ENCODE measurements around the gene TSHZ2. TPM values are rescaled to one million over a fixed set of nuclear protein-coding genes. Genes with fewer than 3 reads are reported as not detected.
"Not testable (repeated sequence)": the region's sequence is repeated elsewhere in the genome, so short reads cannot be mapped to it uniquely, and the experiment has no call there.

The TSHZ2 gene
- total RNA-seq, 1 donor from 2014 or later = 19.8 TPM

DNA sequence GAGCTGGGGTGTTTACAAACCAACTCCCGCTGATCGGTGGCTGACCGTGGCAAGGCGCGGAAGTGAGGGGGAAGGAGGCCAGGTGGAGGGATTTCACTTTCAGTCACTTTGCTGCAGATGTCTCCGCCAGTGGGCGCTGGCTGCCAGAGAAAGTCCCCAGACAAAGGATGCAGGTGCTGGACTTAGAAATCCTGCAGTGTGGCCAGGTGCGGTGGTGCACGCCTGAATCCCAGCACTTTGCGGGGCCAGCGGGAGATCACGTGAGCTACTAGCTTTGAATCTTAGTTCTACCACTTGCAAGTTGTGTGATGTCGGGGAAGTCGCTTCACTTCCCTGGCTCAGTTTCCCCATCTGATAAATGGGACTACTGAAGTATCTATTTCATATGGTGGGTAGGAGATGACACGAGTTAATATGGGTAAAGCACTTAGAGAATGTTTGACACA is 441.1 kb downstream of the TSHZ2 start:
- DNase-seq (ENCODE audit: low spot score) = peak; percentile 41
- H3K9me3 Mint-ChIP-seq = no peaks in the 10 kb centered on the region
- H3K4me3 Mint-ChIP-seq (ENCODE audit: low read depth) = no peak overlapping the region
- H3K27me3 Mint-ChIP-seq (ENCODE audit: low read depth) = no peaks in the 10 kb centered on the region
- peaks cover 4% of the 10 kb centered on the region for H3K4me1 Mint-ChIP-seq (ENCODE audit: low read depth)
- intact Hi-C loops (cut with micrococcal nuclease) = loop anchor here (2.0 to 5.0 kb wide), 2 partner anchors 134 to 529 kb away; no protein-coding TSS in a partner anchor
- H3K27ac Mint-ChIP-seq = no peak overlapping the region
- no peaks in the 10 kb centered on the region for H3K36me3 Mint-ChIP-seq (ENCODE audit: low read depth)

- H3K4me3 Mint-ChIP-seq (ENCODE audit: low read depth); H3K27me3 Mint-ChIP-seq (ENCODE audit: low read depth); H3K9me3 Mint-ChIP-seq; H3K36me3 Mint-ChIP-seq (ENCODE audit: low read depth); DNase-seq (ENCODE audit: low spot score); H3K4me1 Mint-ChIP-seq (ENCODE audit: low read depth); H3K27ac Mint-ChIP-seq: not testable (repeated sequence)
- intact Hi-C loops (cut with micrococcal nuclease) = loop anchor here (2.0 to 5.0 kb wide), 2 partner anchors 133 to 528 kb away; no protein-coding TSS in a partner anchor
Measured at GRCh38 chr20:53413845-53414244, 441.7 kb downstream of the TSHZ2 start.

DNA sequence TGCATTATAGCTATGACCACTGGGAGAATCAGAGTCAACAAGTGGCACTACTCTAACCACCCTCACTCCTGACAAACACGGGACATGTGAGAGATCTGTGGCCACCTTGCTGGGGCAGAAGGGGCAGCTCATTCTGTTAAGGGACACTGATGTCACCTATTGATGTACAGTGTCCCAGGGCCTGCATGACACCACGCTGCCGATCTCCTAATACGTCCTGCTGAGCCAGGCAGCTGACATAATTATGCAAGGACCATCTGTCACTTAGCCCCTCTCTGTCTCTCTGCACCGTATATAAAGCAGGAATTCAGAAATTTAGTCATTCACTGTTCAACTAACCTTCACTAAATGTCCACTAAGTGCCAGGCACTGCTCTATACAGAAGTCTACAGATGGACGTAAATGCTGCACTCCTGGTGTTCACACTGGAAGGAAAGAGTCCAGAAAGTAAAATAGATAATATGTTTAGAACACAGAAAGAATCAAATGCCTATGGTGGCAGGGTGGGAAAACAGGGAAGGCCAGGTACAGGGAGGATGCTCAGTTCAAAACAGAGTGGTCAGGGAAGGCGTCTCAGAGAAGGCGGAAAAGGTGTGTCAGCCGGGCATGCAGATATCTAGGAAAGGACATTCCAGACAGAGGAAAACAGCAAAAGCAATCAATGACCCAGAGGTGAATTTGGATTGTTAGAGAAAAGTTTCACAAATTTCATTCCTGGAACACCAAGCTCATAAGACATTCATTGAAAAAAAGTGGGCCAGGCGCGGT is 447.7 kb downstream of the TSHZ2 start:
- H3K27me3 Mint-ChIP-seq (ENCODE audit: low read depth) = no peaks in the 10 kb centered on the region
- intact Hi-C loops (cut with micrococcal nuclease) = no loop called here
- no peaks in the 10 kb centered on the region for H3K9me3 Mint-ChIP-seq
- H3K27ac Mint-ChIP-seq = no peak overlapping the region
- no peak overlapping the region for H3K4me3 Mint-ChIP-seq (ENCODE audit: low read depth)
- H3K4me1 Mint-ChIP-seq (ENCODE audit: low read depth) = peaks cover 3% of the 10 kb centered on the region
- no peak for DNase-seq (ENCODE audit: low spot score)
- H3K36me3 Mint-ChIP-seq (ENCODE audit: low read depth) = no peaks in the 10 kb centered on the region

- Mint-ChIP-seq H3K4me1 (ENCODE audit: low read depth) (peaks cover 3% of the 10 kb centered on the region), H3K27ac (no peak overlapping the region), H3K27me3 (ENCODE audit: low read depth) (no peaks in the 10 kb centered on the region), H3K4me3 (ENCODE audit: low read depth) (no peak overlapping the region), H3K36me3 (ENCODE audit: low read depth) (no peaks in the 10 kb centered on the region), H3K9me3 (no peaks in the 10 kb centered on the region)
- no peak for DNase-seq (ENCODE audit: low spot score)
- intact Hi-C loops (cut with micrococcal nuclease) = no loop called here
Measured at GRCh38 chr20:53421343-53421742, 449.2 kb downstream of the TSHZ2 start.

GRCh38 chr20:53422039-53422438 is 449.9 kb downstream of the TSHZ2 start:
- Mint-ChIP-seq H3K36me3 (ENCODE audit: low read depth) (peaks cover 4% of the 10 kb centered on the region), H3K4me1 (ENCODE audit: low read depth) (peaks cover 3% of the 10 kb centered on the region), H3K4me3 (ENCODE audit: low read depth) (no peak overlapping the region), H3K9me3 (peaks cover 4% of the 10 kb centered on the region), H3K27ac (no peak overlapping the region), H3K27me3 (ENCODE audit: low read depth) (no peaks in the 10 kb centered on the region)
- no peak for DNase-seq (ENCODE audit: low spot score)
- intact Hi-C loops (cut with micrococcal nuclease) = no loop called here

DNA sequence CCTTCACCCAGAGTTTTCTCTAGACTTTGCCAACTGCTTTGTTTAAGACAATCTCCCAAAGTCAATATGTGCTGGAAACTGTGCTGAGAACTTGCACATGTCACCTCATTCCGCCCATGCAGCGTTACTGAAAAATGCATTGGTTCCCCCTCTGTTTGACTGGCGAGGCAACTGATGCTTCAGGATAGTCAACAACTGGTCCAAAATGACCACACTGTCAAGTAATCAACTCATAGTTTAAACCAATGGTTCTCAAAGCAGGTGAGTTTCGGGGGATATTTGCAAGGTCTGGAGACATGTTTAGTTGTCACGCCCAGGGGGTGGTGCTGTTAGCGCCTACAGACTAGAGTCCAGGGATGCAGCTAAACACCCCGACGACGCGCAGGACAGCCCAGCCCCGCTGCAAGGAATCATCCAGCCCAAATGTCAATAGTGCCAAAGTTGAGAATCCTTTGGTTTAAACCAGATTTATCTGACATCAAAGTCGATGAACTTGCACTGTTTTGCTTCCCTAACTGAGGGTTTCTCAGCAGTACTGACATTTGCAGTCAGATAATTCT is 451.5 kb downstream of the TSHZ2 start:
- intact Hi-C loops (cut with micrococcal nuclease) = no loop called here
- Mint-ChIP-seq H3K4me1 (ENCODE audit: low read depth) (peaks cover 4% of the 10 kb centered on the region), H3K9me3 (peaks cover 5% of the 10 kb centered on the region), H3K4me3 (ENCODE audit: low read depth) (no peak overlapping the region), H3K27me3 (ENCODE audit: low read depth) (no peaks in the 10 kb centered on the region), H3K36me3 (ENCODE audit: low read depth) (peaks cover 4% of the 10 kb centered on the region), H3K27ac (no peak overlapping the region)
- DNase-seq (ENCODE audit: low spot score) = no peak

- Mint-ChIP-seq H3K27ac (no peak overlapping the region), H3K4me3 (ENCODE audit: low read depth) (no peak overlapping the region), H3K27me3 (ENCODE audit: low read depth) (no peaks in the 10 kb centered on the region), H3K9me3 (peaks cover 9% of the 10 kb centered on the region), H3K4me1 (ENCODE audit: low read depth) (peaks cover 11% of the 10 kb centered on the region), H3K36me3 (ENCODE audit: low read depth) (peaks cover 4% of the 10 kb centered on the region)
- intact Hi-C loops (cut with micrococcal nuclease) = no loop called here
- DNase-seq (ENCODE audit: low spot score) = no peak
Measured at GRCh38 chr20:53425481-53425880, 453.3 kb downstream of the TSHZ2 start.

DNA sequence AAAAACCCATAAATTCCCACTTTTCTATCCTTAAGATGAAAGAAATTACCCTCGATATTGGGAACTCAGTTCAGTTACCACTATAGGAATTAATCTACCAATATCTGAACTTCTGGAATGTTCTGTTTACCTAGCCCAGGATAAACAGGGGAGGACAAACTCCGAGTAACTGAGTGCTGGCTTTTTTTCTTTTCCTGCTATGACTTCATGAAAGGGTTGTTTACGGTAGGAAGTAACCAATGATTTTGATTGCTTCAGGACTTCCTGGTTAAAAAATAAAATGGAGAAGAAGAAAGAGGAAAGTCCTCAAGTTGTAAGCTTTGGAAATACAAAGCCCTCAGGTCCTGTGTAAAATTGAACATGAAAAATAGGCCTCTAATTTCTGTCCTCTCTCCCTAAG is 453.8 kb downstream of the TSHZ2 start:
- no peaks in the 10 kb centered on the region for H3K27me3 Mint-ChIP-seq (ENCODE audit: low read depth)
- no peak for DNase-seq (ENCODE audit: low spot score)
- H3K9me3 Mint-ChIP-seq = peaks cover 9% of the 10 kb centered on the region
- H3K4me3 Mint-ChIP-seq (ENCODE audit: low read depth) = no peak overlapping the region
- H3K27ac Mint-ChIP-seq = no peak overlapping the region
- H3K36me3 Mint-ChIP-seq (ENCODE audit: low read depth) = peaks cover 4% of the 10 kb centered on the region
- intact Hi-C loops (cut with micrococcal nuclease) = no loop called here
- H3K4me1 Mint-ChIP-seq (ENCODE audit: low read depth) = peaks cover 11% of the 10 kb centered on the region

DNA sequence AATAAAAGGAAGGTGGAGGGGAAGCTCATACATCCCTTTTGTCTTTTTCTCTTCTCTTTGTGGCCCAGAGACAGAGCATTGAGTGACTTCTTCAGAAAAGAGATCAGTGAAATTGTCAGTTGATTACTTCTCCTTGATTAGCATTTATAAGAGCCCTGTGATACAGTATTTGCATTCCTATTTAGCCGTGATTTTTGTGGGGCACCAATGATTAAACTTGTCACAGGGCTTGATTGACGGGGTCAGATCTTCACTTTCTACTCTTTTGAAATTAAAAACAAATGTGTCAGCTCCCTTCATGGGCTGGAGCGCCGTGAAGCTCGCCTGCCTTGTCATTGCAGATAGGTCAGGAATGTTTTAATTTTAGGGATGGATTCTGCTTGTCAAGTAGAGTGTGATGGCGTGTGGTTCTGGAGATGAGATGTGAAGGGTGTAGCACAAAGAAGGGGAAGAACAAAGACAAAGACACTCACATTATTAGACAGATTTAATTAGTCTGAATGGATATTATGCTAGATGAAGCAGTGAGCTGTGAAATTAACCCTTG is 454.7 kb downstream of the TSHZ2 start:
- peaks cover 11% of the 10 kb centered on the region for H3K4me1 Mint-ChIP-seq (ENCODE audit: low read depth)
- intact Hi-C loops (cut with micrococcal nuclease) = no loop called here
- peaks cover 4% of the 10 kb centered on the region for H3K36me3 Mint-ChIP-seq (ENCODE audit: low read depth)
- H3K9me3 Mint-ChIP-seq = peaks cover 9% of the 10 kb centered on the region
- no peak overlapping the region for H3K27ac Mint-ChIP-seq
- H3K27me3 Mint-ChIP-seq (ENCODE audit: low read depth) = no peaks in the 10 kb centered on the region
- no peak for DNase-seq (ENCODE audit: low spot score)
- no peak overlapping the region for H3K4me3 Mint-ChIP-seq (ENCODE audit: low read depth)

GRCh38 chr20:53427951-53428350 is 455.8 kb downstream of the TSHZ2 start:
- peaks cover 9% of the 10 kb centered on the region for H3K9me3 Mint-ChIP-seq
- DNase-seq (ENCODE audit: low spot score) = no peak
- H3K4me1 Mint-ChIP-seq (ENCODE audit: low read depth) = peaks cover 8% of the 10 kb centered on the region
- intact Hi-C loops (cut with micrococcal nuclease) = no loop called here
- peaks cover 4% of the 10 kb centered on the region for H3K36me3 Mint-ChIP-seq (ENCODE audit: low read depth)
- H3K27ac Mint-ChIP-seq = no peak overlapping the region
- H3K27me3 Mint-ChIP-seq (ENCODE audit: low read depth) = no peaks in the 10 kb centered on the region
- no peak overlapping the region for H3K4me3 Mint-ChIP-seq (ENCODE audit: low read depth)

GRCh38 chr20:53428588-53428987 is 456.4 kb downstream of the TSHZ2 start:
- no peak overlapping the region for H3K4me3 Mint-ChIP-seq (ENCODE audit: low read depth)
- H3K36me3 Mint-ChIP-seq (ENCODE audit: low read depth) = peaks cover 4% of the 10 kb centered on the region
- no peak overlapping the region for H3K27ac Mint-ChIP-seq

GRCh38 chr20:53428996-53429395 is 456.8 kb downstream of the TSHZ2 start:
- peaks cover 8% of the 10 kb centered on the region for H3K4me1 Mint-ChIP-seq (ENCODE audit: low read depth)
- intact Hi-C loops (cut with micrococcal nuclease) = no loop called here
- H3K4me3 Mint-ChIP-seq (ENCODE audit: low read depth) = no peak overlapping the region
- H3K27me3 Mint-ChIP-seq (ENCODE audit: low read depth) = no peaks in the 10 kb centered on the region
- H3K9me3 Mint-ChIP-seq = peaks cover 9% of the 10 kb centered on the region
- no peak overlapping the region for H3K27ac Mint-ChIP-seq
- H3K36me3 Mint-ChIP-seq (ENCODE audit: low read depth) = peaks cover 4% of the 10 kb centered on the region
- DNase-seq (ENCODE audit: low spot score) = no peak

More at GRCh38 chr20:53428588-53428987, 456.4 kb downstream of the TSHZ2 start:
- peaks cover 8% of the 10 kb centered on the region for H3K4me1 Mint-ChIP-seq (ENCODE audit: low read depth)
- no peak for DNase-seq (ENCODE audit: low spot score)
- H3K27me3 Mint-ChIP-seq (ENCODE audit: low read depth) = no peaks in the 10 kb centered on the region
- peaks cover 9% of the 10 kb centered on the region for H3K9me3 Mint-ChIP-seq
- intact Hi-C loops (cut with micrococcal nuclease) = no loop called here

- no peaks in the 10 kb centered on the region for H3K27me3 Mint-ChIP-seq (ENCODE audit: low read depth)
Measured at GRCh38 chr20:53434662-53435061, 462.5 kb downstream of the TSHZ2 start.

More at GRCh38 chr20:53434662-53435061, 462.5 kb downstream of the TSHZ2 start:
- intact Hi-C loops (cut with micrococcal nuclease) = no loop called here
- H3K36me3 Mint-ChIP-seq (ENCODE audit: low read depth) = no peaks in the 10 kb centered on the region
- no peak overlapping the region for H3K27ac Mint-ChIP-seq
- DNase-seq (ENCODE audit: low spot score) = no peak
- H3K4me3 Mint-ChIP-seq (ENCODE audit: low read depth) = no peak overlapping the region
- no peaks in the 10 kb centered on the region for H3K4me1 Mint-ChIP-seq (ENCODE audit: low read depth)
- H3K9me3 Mint-ChIP-seq = no peaks in the 10 kb centered on the region

Data from activated T-helper 2 cell treated with anti-CD3 and anti-CD28 coated beads, Interferon-gamma antibody, Interleukin-2, Interleukin-4, amounts not matched to agents 10 μg/mL and 5 μg/mL and 100 μg/mL, durations not matched to agents 14 hours and 24 hours and 36 hours (primary cell).